ENCODE measurements around the gene FAM89A. TPM values are rescaled to one million over a fixed set of nuclear protein-coding genes. Genes with fewer than 3 reads are reported as not detected.
"Not testable (repeated sequence)": the region's sequence is repeated elsewhere in the genome, so short reads cannot be mapped to it uniquely, and the experiment has no call there.

The FAM89A gene
- total RNA-seq, 1 donor from 2014 or later, result 14.6 TPM

DNA sequence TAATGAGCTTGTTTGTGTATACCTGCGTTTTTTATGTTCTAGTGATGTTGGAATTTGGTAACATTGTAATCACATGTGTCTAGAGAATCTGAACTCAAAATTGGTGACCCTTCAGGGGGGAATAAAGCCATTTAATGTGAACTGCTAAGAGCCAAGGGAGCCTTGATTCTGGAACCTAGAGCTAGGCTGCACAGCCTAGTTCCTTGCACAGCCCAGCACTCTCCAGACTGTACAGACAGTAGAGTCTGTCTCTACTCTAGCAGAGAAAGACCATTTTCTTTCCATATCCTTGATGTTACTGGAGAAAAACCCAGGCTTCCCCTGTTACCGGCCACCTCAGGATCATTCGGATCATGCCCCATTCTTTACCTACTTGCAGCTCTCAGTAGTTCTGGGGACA is 52.6 kb downstream of the FAM89A start:
- DNase-seq, result no peak

GRCh38 chr1:230986976-230987375 is 53.1 kb downstream of the FAM89A start:
- no peak for DNase-seq

GRCh38 chr1:230985711-230986110 is 54.3 kb downstream of the FAM89A start:
- no peak for DNase-seq

GRCh38 chr1:230984622-230985515 is 55.2 kb downstream of the FAM89A start:
- DNase-seq, result not testable (repeated sequence)

- DNase-seq, result no peak
Measured at GRCh38 chr1:230983811-230984210, 56.2 kb downstream of the FAM89A start.

- DNase-seq, result no peak
Measured at GRCh38 chr1:230982696-230983095, 57.4 kb downstream of the FAM89A start.

GRCh38 chr1:230979952-230980351 is 60.1 kb downstream of the FAM89A start:
- DNase-seq, result no peak

GRCh38 chr1:230979389-230979716 is 60.7 kb downstream of the FAM89A start:
- DNase-seq, result no peak

- peak; percentile 91 for DNase-seq
Measured at GRCh38 chr1:230978491-230979388, 61.3 kb downstream of the FAM89A start, which contains the start of the genes ARV1 and TTC13. TSS of gene ARV1 (plus strand) at chr1:230979094. CDS start at chr1:230979106, 12 bp downstream. TSS of gene TTC13 (minus strand) at chr1:230978861. CDS start at chr1:230978830, 31 bp downstream.

GRCh38 chr1:230977761-230978490 is 62.1 kb downstream of the FAM89A start:
- no peak for DNase-seq

DNA sequence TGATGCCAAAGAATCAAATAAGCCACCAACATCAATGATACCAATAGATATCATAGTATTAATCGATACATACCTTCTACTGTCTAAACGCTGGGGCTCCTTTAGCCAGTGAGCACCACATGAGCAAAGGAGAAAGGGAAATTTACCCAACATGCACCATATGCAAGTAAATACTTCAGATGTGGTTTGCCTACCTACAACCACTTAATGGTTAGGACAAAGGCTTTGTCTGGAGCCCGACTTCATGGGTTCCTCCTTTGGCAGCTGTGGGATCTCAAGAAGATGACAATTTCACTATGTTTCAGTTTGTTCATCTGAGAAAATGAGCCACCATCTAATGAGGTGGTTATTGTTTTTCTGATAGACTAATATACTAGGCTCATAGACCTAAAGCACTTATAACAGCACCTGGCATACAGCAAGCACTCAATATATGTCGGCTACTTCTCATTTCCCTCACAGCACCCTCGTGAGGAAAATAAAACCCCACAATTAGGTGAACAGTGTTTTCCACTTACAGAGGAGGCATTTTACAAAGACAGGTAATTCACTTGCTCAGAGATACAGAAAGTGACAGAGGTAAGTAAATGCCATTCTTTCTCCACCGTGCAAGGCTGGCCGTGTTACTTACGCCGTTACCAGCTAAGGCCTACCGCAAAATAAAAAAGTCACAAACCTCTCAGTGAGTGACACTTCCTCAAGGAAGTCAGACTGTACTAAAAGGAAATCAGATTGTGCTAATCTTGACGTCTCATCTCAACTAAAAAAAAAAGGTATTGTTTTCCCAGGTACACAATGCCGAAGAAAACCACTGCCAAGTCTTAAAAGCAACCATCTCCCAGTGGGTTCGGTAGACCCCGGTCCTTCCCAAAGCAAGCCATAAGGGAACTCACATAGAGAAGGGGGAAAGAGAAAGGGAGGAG is 63.0 kb downstream of the FAM89A start:
- DNase-seq, result peak; percentile 0

GRCh38 chr1:230976360-230976759 is 63.7 kb downstream of the FAM89A start:
- DNase-seq, result no peak

DNA sequence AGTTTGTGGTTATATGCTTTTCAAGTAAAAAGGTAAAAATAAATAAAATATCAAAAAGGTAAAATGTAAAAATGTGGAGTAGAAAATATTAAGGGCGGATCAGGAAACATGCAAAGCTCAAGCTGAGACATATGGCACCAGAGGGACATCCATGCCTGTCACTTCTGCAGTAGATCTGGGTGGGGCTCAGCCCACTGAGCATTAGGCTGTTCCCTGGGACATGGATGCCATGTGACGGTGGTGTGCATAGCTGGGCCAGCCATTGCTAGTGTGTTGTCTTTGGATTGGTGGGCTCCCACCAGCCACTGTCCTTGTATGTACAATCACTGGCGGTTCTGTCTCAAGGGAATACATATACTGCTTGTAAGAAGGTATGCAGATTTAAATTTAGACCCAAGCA is 64.4 kb downstream of the FAM89A start:
- no peak for DNase-seq

DNA sequence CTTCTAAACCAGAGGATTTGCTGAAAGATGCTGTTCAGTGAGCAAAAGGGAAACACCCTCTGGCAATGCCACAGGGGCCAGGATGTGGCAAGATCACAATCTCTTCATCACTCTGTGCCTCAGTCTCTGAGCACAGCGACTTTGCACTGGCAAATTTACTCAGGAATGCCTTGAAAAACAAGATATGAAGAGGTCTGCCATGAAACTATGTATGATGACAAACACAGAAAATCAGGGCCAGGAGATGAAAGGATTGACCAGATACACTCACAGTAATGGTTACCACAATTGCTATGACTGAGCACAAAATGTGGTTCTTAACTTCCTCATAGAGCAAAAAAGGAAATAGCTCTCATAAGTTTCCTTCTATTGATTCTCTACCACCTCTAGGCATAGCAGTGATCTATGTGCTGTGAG is 67.2 kb downstream of the FAM89A start:
- no peak for DNase-seq

DNA sequence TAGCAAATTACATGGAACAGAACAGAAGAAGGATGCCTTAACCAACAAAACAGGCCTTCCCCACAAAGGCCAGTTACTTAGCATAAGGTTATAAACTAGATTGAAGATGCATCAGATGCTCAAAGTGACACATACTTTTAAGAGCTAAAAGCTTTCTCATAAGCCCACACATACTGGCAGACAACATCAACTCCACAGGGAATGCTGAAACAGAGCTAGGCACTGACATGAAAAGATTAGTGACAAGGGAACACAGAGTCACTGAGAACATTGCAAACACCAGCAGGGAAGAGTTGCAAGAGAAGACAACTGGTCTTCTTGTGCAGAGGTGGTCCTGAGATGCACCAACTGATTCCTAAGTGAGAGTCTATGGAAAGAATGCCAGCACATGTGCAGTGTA is 68.3 kb downstream of the FAM89A start:
- no peak for DNase-seq

GRCh38 chr1:230970432-230970831 is 69.6 kb downstream of the FAM89A start:
- no peak for DNase-seq

Other genes with a start within 250 kb of the FAM89A start
- 55.7 TPM for gene C1orf198, start 171.7 kb downstream of the FAM89A start, total RNA-seq
- 16.7 TPM for gene TTC13, start 61.4 kb downstream of the FAM89A start, total RNA-seq
- gene ARV1, start 61.2 kb downstream of the FAM89A start, total RNA-seq, result 9.5 TPM
- gene TRIM67, start 121.8 kb upstream of the FAM89A start, total RNA-seq, result 0.10 TPM
- gene GNPAT, start 201.0 kb upstream of the FAM89A start, total RNA-seq, result 35.4 TPM